ENCODE results near the gene IFNLR1. TPM values are rescaled to one million over a fixed set of nuclear protein-coding genes. Genes with fewer than 3 reads are reported as not detected.

Gene IFNLR1
- polyA plus RNA-seq, 3 donors, result not detected

GRCh38 chr1:24123611-24124010 is 63.5 kb downstream of the IFNLR1 start:
- Histone ChIP-seq H3K9ac (ENCODE audit: insufficient read depth, low read length, poor library complexity, severe bottlenecking) (no peak overlapping the region), H3K4me2 (replicated peaks; ENCODE audit: extremely low read depth, low read length, poor library complexity, severe bottlenecking) (no peak overlapping the region), H3K27me3 (ENCODE audit: control insufficient read depth in 2 of 2, insufficient read depth in 2 of 2, low read length in 2 of 2) (no peaks in the 10 kb centered on the region), H3K4me3 (replicated peaks in 1 of 3; ENCODE audit: low read depth in 2 of 3, low read length in 3 of 3) (no peak overlapping the region), H3K9me3 (replicated peaks in 1 of 2; ENCODE audit: control insufficient read depth in 1 of 2, insufficient read depth in 1 of 2, low read length in 2 of 2) (no peaks in the 10 kb centered on the region), H3K4me1 (ENCODE audit: control insufficient read depth in 1 of 2, insufficient read depth in 2 of 2, low read length in 2 of 2) (no peaks in the 10 kb centered on the region), H3K27ac (ENCODE audit: low read depth in 1 of 2, low read length in 2 of 2) (no peak overlapping the region), H3K36me3 (replicated peaks in 1 of 2; ENCODE audit: control insufficient read depth in 1 of 2, insufficient read depth in 2 of 2, low read length in 2 of 2) (no peaks in the 10 kb centered on the region), H3K79me2 (ENCODE audit: insufficient read depth, low read length) (no peaks in the 10 kb centered on the region), H4K20me1 (ENCODE audit: insufficient read depth, low read length) (no peaks in the 10 kb centered on the region), H2AFZ (ENCODE audit: insufficient read depth, low read depth, low read length, poor library complexity, severe bottlenecking) (no peak overlapping the region)
- Mint-ChIP-seq H3K27me3 (ENCODE audit: low read depth in 3 of 3) (peaks cover 2 to 10% (median 6%) of the 10 kb centered on the region in 3 donors), H3K9me3 (peaks cover 0 to under 1% (median 0%) of the 10 kb centered on the region in 7 donors), H3K27ac (no peak overlapping the region), H3K4me3 (no peak overlapping the region), H3K4me1 (no peaks in the 10 kb centered on the region), H3K36me3 (no peaks in the 10 kb centered on the region)
- 79% methylated on average over 2 of the region's 6 CpGs for WGBS (ENCODE audit: insufficient coverage)
- intact Hi-C loops (cut with micrococcal nuclease), result no loop called here
- TF ChIP-seq CTCF (IDR thresholded peaks at IDR 0.05), result no peak
- DNase-seq, result no peak

GRCh38 chr1:24122776-24123175 is 64.3 kb downstream of the IFNLR1 start:
- Histone ChIP-seq H3K36me3 (replicated peaks in 1 of 2; ENCODE audit: control insufficient read depth in 1 of 2, insufficient read depth in 2 of 2, low read length in 2 of 2) (no peaks in the 10 kb centered on the region), H3K4me3 (replicated peaks in 1 of 3; ENCODE audit: low read depth in 2 of 3, low read length in 3 of 3) (no peak overlapping the region), H3K9ac (ENCODE audit: insufficient read depth, low read length, poor library complexity, severe bottlenecking) (no peak overlapping the region), H3K9me3 (replicated peaks in 1 of 2; ENCODE audit: control insufficient read depth in 1 of 2, insufficient read depth in 1 of 2, low read length in 2 of 2) (no peaks in the 10 kb centered on the region), H3K79me2 (ENCODE audit: insufficient read depth, low read length) (no peaks in the 10 kb centered on the region), H3K4me1 (ENCODE audit: control insufficient read depth in 1 of 2, insufficient read depth in 2 of 2, low read length in 2 of 2) (no peaks in the 10 kb centered on the region), H3K27ac (ENCODE audit: low read depth in 1 of 2, low read length in 2 of 2) (no peak overlapping the region), H2AFZ (ENCODE audit: insufficient read depth, low read depth, low read length, poor library complexity, severe bottlenecking) (no peak overlapping the region), H3K27me3 (ENCODE audit: control insufficient read depth in 2 of 2, insufficient read depth in 2 of 2, low read length in 2 of 2) (no peaks in the 10 kb centered on the region), H3K4me2 (replicated peaks; ENCODE audit: extremely low read depth, low read length, poor library complexity, severe bottlenecking) (no peak overlapping the region), H4K20me1 (ENCODE audit: insufficient read depth, low read length) (no peaks in the 10 kb centered on the region)
- TF ChIP-seq CTCF (IDR thresholded peaks at IDR 0.05), result no peak
- intact Hi-C loops (cut with micrococcal nuclease), result no loop called here
- 93% methylated on average over 3 of the region's 7 CpGs for WGBS (ENCODE audit: insufficient coverage)
- Mint-ChIP-seq H3K4me3 (no peak overlapping the region), H3K27ac (no peak overlapping the region), H3K36me3 (no peaks in the 10 kb centered on the region), H3K27me3 (ENCODE audit: low read depth in 3 of 3) (peaks cover 2 to 8% (median 6%) of the 10 kb centered on the region in 3 donors), H3K9me3 (no peaks in the 10 kb centered on the region), H3K4me1 (no peaks in the 10 kb centered on the region)
- DNase-seq, result no peak

All from CD14-positive monocyte (primary cell).